PC-3 (cell line): Measurements from ENCODE around the gene HACD3. TPM values are rescaled to one million over a fixed set of nuclear protein-coding genes. Genes with fewer than 3 reads are reported as not detected.

Experiments
- ATAC-seq: fragments of 200-7000 bp; cut with Tn5 transposase; 2 replicates; pipeline ENCODE4 v1.9.1; 2020; ENCODE audit warnings: mild to moderate bottlenecking, moderate library complexity
- BruUV-seq: library from RNA; stranded (reverse); fragments of 400-500 nt; replicated peaks from 2 replicates; lab custom pipeline; 2021; lab: Mats Ljungman, UMichigan
- CTCF ChIA-PET: fragments of 300-600 bp; sonication (Branson Sonifier 250); formaldehyde crosslinking; loops from one replicate; lab custom pipeline; 2022; ENCODE audit warnings: antibody characterized with exemption; lab: Charles Lee
- POLR2A ChIA-PET: fragments of 300-600 bp; sonication (Branson Sonifier 250); formaldehyde crosslinking; loops from one replicate; lab custom pipeline; 2022; ENCODE audit warnings: antibody characterized with exemption; ENCODE audit not compliant: unreplicated experiment; lab: Charles Lee
- DNase-seq: peaks from one replicate; pipeline ENCODE4 v3.0.0-alpha.2; 2015
- H2AFZ ChIP-seq: fragments of 300-600 bp; sonication (generic); 2 replicates; pipeline ENCODE4 v1.6.0; 2016; ENCODE audit warnings: antibody characterized with exemption, low read length
- H3F3A ChIP-seq: fragments of 300-600 bp; sonication (generic); one replicate; pipeline ENCODE4 v1.6.0; 2017; ENCODE audit warnings: antibody characterized with exemption, low read length, control low read depth, mild to moderate bottlenecking; ENCODE audit not compliant: unreplicated experiment
- H3K27ac ChIP-seq: fragments of 300-600 bp; sonication (generic); 2 replicates; pipeline ENCODE4 v1.5.1; 2016; ENCODE audit warnings: mild to moderate bottlenecking, low read length
- H3K27me3 ChIP-seq: fragments of 300-600 bp; sonication (generic); 2 replicates; pipeline ENCODE4 v1.6.1; 2016; ENCODE audit warnings: low read length, mixed read lengths
- H3K36me3 ChIP-seq: fragments of 300-600 bp; sonication (generic); 2 replicates; pipeline ENCODE4 v1.6.1; 2016; ENCODE audit warnings: low read depth, mixed run types, low read length, mixed read lengths
- H3K4me1 ChIP-seq: fragments of 300-600 bp; sonication (generic); 2 replicates; pipeline ENCODE4 v1.5.1; 2016; ENCODE audit warnings: low read length; ENCODE audit not compliant: insufficient read depth
- H3K4me2 ChIP-seq: fragments of 300-600 bp; sonication (generic); 2 replicates; pipeline ENCODE4 v1.6.0; 2016; ENCODE audit warnings: low read length
- H3K4me3 ChIP-seq: fragments of 300-600 bp; sonication (generic); 2 replicates; pipeline ENCODE4 v1.5.1; 2016; ENCODE audit warnings: mild to moderate bottlenecking, low read length, mixed read lengths
- H3K79me2 ChIP-seq: fragments of 300-600 bp; sonication (generic); 2 replicates; pipeline ENCODE4 v1.6.1; 2017; ENCODE audit warnings: low read length, mixed read lengths
- H3K9ac ChIP-seq: fragments of 300-600 bp; sonication (generic); 2 replicates; pipeline ENCODE4 v1.6.0; 2016; ENCODE audit warnings: mild to moderate bottlenecking, low read length
- H3K9me2 ChIP-seq: fragments of 300-600 bp; sonication (generic); replicated peaks from 2 replicates; pipeline ENCODE4 v1.6.1; 2016; ENCODE audit warnings: mixed run types, low read length, mixed read lengths
- H3K9me3 ChIP-seq: fragments of 300-600 bp; sonication (generic); 2 replicates; pipeline ENCODE4 v1.6.1; 2016; ENCODE audit warnings: low read length, mixed read lengths
- H4K20me1 ChIP-seq: fragments of 300-600 bp; sonication (generic); 2 replicates; pipeline ENCODE4 v1.6.1; 2016; ENCODE audit warnings: low read length, mixed read lengths
- CTCF ChIP-seq: fragments of 300-600 bp; sonication (generic); conservative IDR thresholded peaks from 2 replicates; pipeline ENCODE4 v1.5.1; 2017; ENCODE audit warnings: antibody characterized with exemption, low read depth, mild to moderate bottlenecking, low read length
- EZH2 ChIP-seq: fragments of 300-600 bp; sonication (generic); IDR thresholded peaks from one replicate; pipeline ENCODE4 v1.6.1; 2017; ENCODE audit warnings: antibody characterized with exemption, mild to moderate bottlenecking, low read length; ENCODE audit not compliant: unreplicated experiment
- EZH2phosphoT487 ChIP-seq: fragments of 300-600 bp; sonication (generic); IDR thresholded peaks from 2 replicates; pipeline ENCODE4 v1.6.1; 2018; ENCODE audit warnings: mild to moderate bottlenecking, antibody characterized with exemption, low read length, borderline replicate concordance
- intact Hi-C: fragments of 100-400 bp; cut with micrococcal nuclease; formaldehyde crosslinking; loops from 2 replicates; pipeline ENCODE4 v1.9.0; 2023
- total RNA-seq: library from RNA; depleted of rRNA; stranded (reverse); fragments of >200 nt; gene quantifications from 2 replicates; pipeline ENCODE4 v1.2.3, GENCODE V29; 2014

The HACD3 gene
- total RNA-seq, 1 experiment from 2014 or later = 64.9 TPM

- BruUV-seq = no TSS peak
- ChIA-PET CTCF (no interaction called here), POLR2A (no interaction called here)
- Histone ChIP-seq H3K4me1 (peaks cover 4% of the 10 kb centered on the region; the same call in 1 of the 2 replicates), H3K27me3 (no peaks in the 10 kb centered on the region), H3F3A (no peaks in the 10 kb centered on the region), H2AFZ (no peak overlapping the region), H3K27ac (no peak overlapping the region), H3K9ac (no peak overlapping the region), H3K36me3 (peaks cover 16% of the 10 kb centered on the region; the same call in 1 of the 2 replicates), H4K20me1 (no peaks in the 10 kb centered on the region), H3K4me3 (no peak overlapping the region), H3K4me2 (no peak overlapping the region), H3K9me3 (no peaks in the 10 kb centered on the region), H3K9me2 (no peaks in the 10 kb centered on the region), H3K79me2 (peaks cover 13% of the 10 kb centered on the region)
- no peak for TF ChIP-seq CTCF
- ATAC-seq (no peak), DNase-seq (no peak)
- intact Hi-C loops = no loop called here
Observed at GRCh38 chr15:65603559-65603958, 73.3 kb downstream of the HACD3 start.

DNA sequence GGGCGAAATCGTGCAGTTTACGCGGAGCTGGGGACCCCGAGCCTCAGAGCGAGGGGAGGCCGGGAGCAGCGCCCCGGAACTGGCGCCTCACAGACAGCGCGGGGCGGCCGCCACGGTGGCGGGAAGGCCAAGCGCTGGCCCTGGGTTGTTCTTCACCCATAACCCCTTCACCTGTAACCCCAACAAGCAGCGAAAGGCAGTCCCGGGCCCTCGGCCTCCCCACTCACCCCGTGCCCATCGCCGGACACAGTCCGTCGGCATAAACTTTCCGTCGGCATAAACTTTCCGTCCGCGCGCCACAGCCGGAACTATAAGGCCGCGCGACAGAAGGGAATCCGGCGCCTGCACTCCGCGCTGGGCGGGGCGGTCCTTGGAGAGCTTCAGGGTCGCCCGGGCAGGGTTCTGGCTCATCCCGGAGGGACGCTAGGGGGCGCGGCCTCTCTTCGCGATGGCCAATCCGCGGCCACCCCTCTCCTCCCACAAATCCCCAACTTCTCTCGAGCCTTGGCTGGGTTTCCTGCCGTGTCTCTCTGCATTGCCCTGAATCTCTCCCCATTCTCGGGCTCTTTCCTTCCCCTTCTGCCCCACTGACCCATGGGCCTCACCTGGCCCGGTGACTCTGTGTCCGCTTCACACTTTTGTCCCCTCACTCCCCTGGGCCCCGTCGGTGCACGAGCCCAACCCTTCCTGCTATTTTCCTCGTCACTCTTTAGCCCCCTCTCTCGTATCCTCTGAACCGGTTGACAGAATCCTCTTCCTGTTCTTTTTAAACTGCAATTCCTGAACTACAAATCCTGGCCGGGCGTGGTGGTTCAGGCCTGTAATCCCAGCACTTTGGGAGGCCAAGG is 80.8 kb downstream of the HACD3 start, which contains the start of gene INTS14:
TSS of gene INTS14 (minus strand) at position 261 of the 848 bp plus-strand sequence. CDS start 3,751 bp downstream, outside the sequence.
- intact Hi-C loops = no loop called here
- peaks cover 36% of the 10 kb centered on the region for H3K79me2 ChIP-seq
- H3K4me3 ChIP-seq = peak within 1 kb of the TSS; percentile 85
- BruUV-seq = no TSS peak
- peaks cover 16% of the 10 kb centered on the region for H3K4me1 ChIP-seq
- no peaks in the 10 kb centered on the region for H3K27me3 ChIP-seq
- H4K20me1 ChIP-seq = no peaks in the 10 kb centered on the region
- ATAC-seq = peak; percentile 100
- peak within 1 kb of the TSS; percentile 68 for H3K27ac ChIP-seq
- peak; percentile 94 for DNase-seq
- CTCF ChIA-PET = interaction anchor here (0.6 to 1.0 kb wide), 3 partner anchors 15 to 258 kb away, joined by 3 to 5 read pairs (median 3); partner anchors contain the start of gene RAB11A
- POLR2A ChIA-PET = interaction anchor here (0.5 to 0.7 kb wide), 3 partner anchors 11 to 650 kb away, joined by 3 to 7 read pairs (median 5); no protein-coding TSS in a partner anchor
- H3K9me3 ChIP-seq = no peaks in the 10 kb centered on the region
- H3K9me2 ChIP-seq = no peaks in the 10 kb centered on the region
- peak within 1 kb of the TSS; percentile 98 for H3K9ac ChIP-seq
- TF ChIP-seq EZH2 = no peak
- TF ChIP-seq EZH2phosphoT487 = no peak
- peak; percentile 56 for TF ChIP-seq CTCF
- H3F3A ChIP-seq = no peaks in the 10 kb centered on the region
- H3K36me3 ChIP-seq = no peaks in the 10 kb centered on the region
- peak within 1 kb of the TSS; percentile 95 for H3K4me2 ChIP-seq
- H2AFZ ChIP-seq = peak within 1 kb of the TSS; percentile 99
